ENCODE results near the gene CBFB. TPM values are rescaled to one million over a fixed set of nuclear protein-coding genes. Genes with fewer than 3 reads are reported as not detected.

CBFB gene
- total RNA-seq, 1 experiment from 2014 or later = 185 TPM

GRCh38 chr16:67016681-67017420 lies 12.1 kb upstream of the CBFB start:
- BruUV-seq (replicated peaks) = no TSS peak

GRCh38 chr16:67017421-67017750 lies 11.6 kb upstream of the CBFB start:
- Histone ChIP-seq H3K36me3 (ENCODE audit: insufficient read depth, low read length, poor library complexity, severe bottlenecking) (no peaks in the 10 kb centered on the region), H3K4me1 (ENCODE audit: insufficient read depth, low read length, poor library complexity, severe bottlenecking) (peaks cover 19% of the 10 kb centered on the region), H3K27me3 (replicated peaks; ENCODE audit: insufficient read depth, low read depth, low read length, poor library complexity) (no peaks in the 10 kb centered on the region), H3K27ac (ENCODE audit: low read depth, low read length, poor library complexity, severe bottlenecking) (no peak overlapping the region), H3K9me3 (ENCODE audit: low read depth, low read length, poor library complexity, severe bottlenecking) (no peaks in the 10 kb centered on the region), H3K4me3 (ENCODE audit: low read depth, low read length, poor library complexity, severe bottlenecking) (no peak overlapping the region)
- BruUV-seq (replicated peaks) = no TSS peak
- POLR2A ChIA-PET (ENCODE audit: low non-redundant PET) = interaction anchor here (1.0 kb wide), 1 partner anchor 11 kb away, joined by 3 read pairs; the partner anchor contains the start of gene CBFB
- CTCF ChIA-PET = interaction anchor here (0.5 to 1.8 kb wide), 13 partner anchors 11 to 322 kb away, joined by 3 to 39 read pairs (median 4); partner anchors contain the start of genes B3GNT9, CES3, FBXL8 and TRADD
- no peak for DNase-seq (ENCODE audit: low spot score)
- intact Hi-C loops (cut with micrococcal nuclease; ENCODE audit: unreplicated experiment) = no loop called here
- TF ChIP-seq CTCF (conservative IDR thresholded peaks at IDR 0.05; ENCODE audit: low read depth, low read length) (no peak), EZH2 (IDR thresholded peaks at IDR 0.05; ENCODE audit: borderline replicate concordance, low read depth, low read length, poor library complexity, severe bottlenecking) (no peak)

More at GRCh38 chr16:67016681-67017420, 12.1 kb upstream of the CBFB start:
- TF ChIP-seq EZH2 (IDR thresholded peaks at IDR 0.05; ENCODE audit: borderline replicate concordance, low read depth, low read length, poor library complexity, severe bottlenecking) (no peak), CTCF (conservative IDR thresholded peaks at IDR 0.05; ENCODE audit: low read depth, low read length) (no peak)
- H3K9me3 ChIP-seq (ENCODE audit: low read depth, low read length, poor library complexity, severe bottlenecking) = no peaks in the 10 kb centered on the region
- H3K27ac ChIP-seq (ENCODE audit: low read depth, low read length, poor library complexity, severe bottlenecking) = peak overlapping the region; percentile 50
- DNase-seq (ENCODE audit: low spot score) = no peak
- ChIA-PET CTCF (interaction anchor here (0.8 to 1.8 kb wide), 3 partner anchors 14 to 168 kb away, joined by 6 to 39 read pairs (median 8); no protein-coding TSS in a partner anchor), POLR2A (ENCODE audit: low non-redundant PET) (no interaction called here)
- H3K27me3 ChIP-seq (replicated peaks; ENCODE audit: insufficient read depth, low read depth, low read length, poor library complexity) = no peaks in the 10 kb centered on the region
- no peaks in the 10 kb centered on the region for H3K36me3 ChIP-seq (ENCODE audit: insufficient read depth, low read length, poor library complexity, severe bottlenecking)
- H3K4me3 ChIP-seq (ENCODE audit: low read depth, low read length, poor library complexity, severe bottlenecking) = no peak overlapping the region
- H3K4me1 ChIP-seq (ENCODE audit: insufficient read depth, low read length, poor library complexity, severe bottlenecking) = peaks cover 19% of the 10 kb centered on the region
- intact Hi-C loops (cut with micrococcal nuclease; ENCODE audit: unreplicated experiment) = no loop called here

- no peak for TF ChIP-seq EZH2 (IDR thresholded peaks at IDR 0.05; ENCODE audit: borderline replicate concordance, low read depth, low read length, poor library complexity, severe bottlenecking)
- peak; percentile 96 for TF ChIP-seq CTCF (conservative IDR thresholded peaks at IDR 0.05; ENCODE audit: low read depth, low read length)
- Histone ChIP-seq H3K4me1 (ENCODE audit: insufficient read depth, low read length, poor library complexity, severe bottlenecking) (peaks cover 18% of the 10 kb centered on the region), H3K27ac (ENCODE audit: low read depth, low read length, poor library complexity, severe bottlenecking) (no peak overlapping the region), H3K4me3 (ENCODE audit: low read depth, low read length, poor library complexity, severe bottlenecking) (no peak overlapping the region), H3K36me3 (ENCODE audit: insufficient read depth, low read length, poor library complexity, severe bottlenecking) (no peaks in the 10 kb centered on the region), H3K27me3 (replicated peaks; ENCODE audit: insufficient read depth, low read depth, low read length, poor library complexity) (no peaks in the 10 kb centered on the region), H3K9me3 (ENCODE audit: low read depth, low read length, poor library complexity, severe bottlenecking) (no peaks in the 10 kb centered on the region)
- peak; percentile 96 for DNase-seq (ENCODE audit: low spot score)
- ChIA-PET POLR2A (ENCODE audit: low non-redundant PET) (interaction anchor here (0.7 to 1.0 kb wide), 2 partner anchors 11 to 134 kb away, joined by 3 to 7 read pairs; partner anchors contain the start of gene CBFB), CTCF (interaction anchor here (0.5 to 1.8 kb wide), 18 partner anchors 10 to 382 kb away, joined by 3 to 39 read pairs (median 4); partner anchors contain the start of genes B3GNT9, CES3, FBXL8 and TMEM208)
- intact Hi-C loops (cut with micrococcal nuclease; ENCODE audit: unreplicated experiment) = no loop called here
- no TSS peak for BruUV-seq (replicated peaks)
Measured at GRCh38 chr16:67017810-67018488, 11.0 kb upstream of the CBFB start.
